Measurements from ENCODE around the gene AMMECR1.
A peak's percentile ranks its signal among the peaks of the same experiment; 100 is the strongest.

AMMECR1 gene

DNA sequence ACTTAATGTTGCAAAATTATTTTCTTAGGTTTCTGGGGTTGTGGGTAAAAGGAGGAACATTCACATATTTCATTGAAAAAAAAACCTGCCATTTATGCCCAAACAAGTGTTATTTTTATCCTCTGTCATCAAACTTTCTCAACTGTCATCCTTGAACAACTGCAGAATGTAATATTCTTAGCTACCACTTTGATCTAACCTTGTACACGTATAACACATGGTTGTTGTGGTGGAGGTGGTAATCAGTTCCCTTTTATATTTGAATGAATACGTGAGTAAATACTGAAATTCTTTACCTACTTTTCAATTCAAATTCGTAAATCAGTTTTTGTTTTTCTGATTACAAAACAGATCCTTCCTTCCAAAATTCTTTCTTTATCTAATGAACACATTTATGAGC lies 3.8 kb upstream of the AMMECR1 start:
- Histone ChIP-seq H3K9me3 (ENCODE audit: low read length) (no peaks in the 10 kb centered on the region), H2AFZ (ENCODE audit: low read depth, low read length) (no peak overlapping the region), H3K36me3 (ENCODE audit: insufficient read depth, low read length) (no peaks in the 10 kb centered on the region), H3K4me3 (ENCODE audit: low read length) (no peak overlapping the region), H3K4me1 (ENCODE audit: insufficient read depth, low read length) (no peaks in the 10 kb centered on the region), H3K27me3 (ENCODE audit: insufficient read depth, low read length) (no peaks in the 10 kb centered on the region)

DNA sequence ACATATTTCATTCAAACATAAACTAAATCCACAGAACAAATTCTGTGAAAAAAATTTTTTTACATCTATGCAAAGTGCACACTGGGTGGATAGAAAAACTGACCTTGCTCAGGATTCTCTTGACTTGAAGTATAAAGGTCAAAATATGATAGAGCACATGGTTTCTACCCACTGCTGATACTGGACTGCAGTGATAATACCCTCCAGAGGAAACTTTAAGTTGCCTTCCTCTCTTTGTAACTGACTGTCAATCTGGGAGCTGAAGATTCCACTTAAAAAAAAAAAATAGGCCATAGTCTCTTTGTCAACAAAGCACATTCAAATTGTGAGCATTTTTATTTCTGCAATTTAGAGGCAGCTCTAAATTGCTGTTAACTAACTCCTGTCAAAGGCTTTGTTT lies 3.2 kb upstream of the AMMECR1 start:
- no peaks in the 10 kb centered on the region for H3K9me3 ChIP-seq (ENCODE audit: low read length)
- no peaks in the 10 kb centered on the region for H3K4me1 ChIP-seq (ENCODE audit: insufficient read depth, low read length)
- H3K27me3 ChIP-seq (ENCODE audit: insufficient read depth, low read length), result no peaks in the 10 kb centered on the region
- H2AFZ ChIP-seq (ENCODE audit: low read depth, low read length), result no peak overlapping the region
- no peak overlapping the region for H3K4me3 ChIP-seq (ENCODE audit: low read length)
- no peaks in the 10 kb centered on the region for H3K36me3 ChIP-seq (ENCODE audit: insufficient read depth, low read length)

DNA sequence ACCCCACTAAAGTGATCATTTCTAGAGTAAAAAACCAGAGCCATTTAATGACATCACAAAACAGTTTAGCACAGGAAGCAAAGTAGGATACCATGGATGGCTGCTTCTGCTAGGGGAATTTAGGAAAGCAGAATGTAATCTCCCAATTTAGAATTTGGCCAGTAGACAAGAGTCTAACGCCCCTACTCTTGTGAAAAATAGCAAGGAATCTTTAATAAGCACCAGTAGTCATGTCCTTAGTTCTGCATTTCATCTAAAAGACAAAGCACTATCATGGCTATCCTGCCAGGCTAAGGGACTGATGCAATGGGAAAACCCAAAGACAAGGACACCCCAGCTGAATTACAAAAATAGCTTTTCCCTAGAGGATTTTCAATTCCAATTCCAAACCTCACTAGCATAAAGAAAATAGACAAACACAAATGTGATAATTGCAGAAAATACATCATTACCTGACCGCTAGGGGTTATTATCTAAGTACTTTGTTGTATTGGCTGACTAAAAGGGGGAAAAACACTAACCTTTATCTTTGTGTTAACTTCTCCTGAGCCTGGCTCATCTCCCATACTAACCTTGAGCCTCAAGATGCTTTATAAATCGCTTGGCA lies 2.6 kb upstream of the AMMECR1 start:
- Histone ChIP-seq H3K4me1 (ENCODE audit: insufficient read depth, low read length) (peaks cover under 1% of the 10 kb centered on the region), H3K9me3 (ENCODE audit: low read length) (no peaks in the 10 kb centered on the region), H3K36me3 (ENCODE audit: insufficient read depth, low read length) (no peaks in the 10 kb centered on the region), H2AFZ (ENCODE audit: low read depth, low read length) (no peak overlapping the region), H3K27me3 (ENCODE audit: insufficient read depth, low read length) (no peaks in the 10 kb centered on the region), H3K4me3 (ENCODE audit: low read length) (no peak overlapping the region)

DNA sequence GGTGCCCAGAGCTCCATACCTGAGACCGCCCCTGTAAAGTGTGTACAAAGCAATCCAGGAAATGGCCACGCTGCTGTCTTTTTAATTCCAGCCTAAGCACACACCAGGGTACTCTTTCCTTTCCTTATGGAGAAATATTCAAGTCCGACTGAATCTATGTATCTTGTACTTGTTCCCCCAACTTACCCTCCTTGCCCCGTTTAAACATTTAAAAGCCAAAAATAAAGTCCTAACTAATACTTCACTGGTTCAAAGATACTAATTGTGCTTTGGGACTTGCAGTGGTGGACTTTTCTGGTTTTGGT lies 731 bp upstream of the AMMECR1 start:
- Histone ChIP-seq H3K27me3 (ENCODE audit: insufficient read depth, low read length) (no peaks in the 10 kb centered on the region), H2AFZ (ENCODE audit: low read depth, low read length) (peak overlapping the region; percentile 34), H3K4me1 (ENCODE audit: insufficient read depth, low read length) (peaks cover 3% of the 10 kb centered on the region), H3K4me3 (ENCODE audit: low read length) (peak overlapping the region; percentile 87), H3K9me3 (ENCODE audit: low read length) (no peaks in the 10 kb centered on the region), H3K36me3 (ENCODE audit: insufficient read depth, low read length) (no peaks in the 10 kb centered on the region)

DNA sequence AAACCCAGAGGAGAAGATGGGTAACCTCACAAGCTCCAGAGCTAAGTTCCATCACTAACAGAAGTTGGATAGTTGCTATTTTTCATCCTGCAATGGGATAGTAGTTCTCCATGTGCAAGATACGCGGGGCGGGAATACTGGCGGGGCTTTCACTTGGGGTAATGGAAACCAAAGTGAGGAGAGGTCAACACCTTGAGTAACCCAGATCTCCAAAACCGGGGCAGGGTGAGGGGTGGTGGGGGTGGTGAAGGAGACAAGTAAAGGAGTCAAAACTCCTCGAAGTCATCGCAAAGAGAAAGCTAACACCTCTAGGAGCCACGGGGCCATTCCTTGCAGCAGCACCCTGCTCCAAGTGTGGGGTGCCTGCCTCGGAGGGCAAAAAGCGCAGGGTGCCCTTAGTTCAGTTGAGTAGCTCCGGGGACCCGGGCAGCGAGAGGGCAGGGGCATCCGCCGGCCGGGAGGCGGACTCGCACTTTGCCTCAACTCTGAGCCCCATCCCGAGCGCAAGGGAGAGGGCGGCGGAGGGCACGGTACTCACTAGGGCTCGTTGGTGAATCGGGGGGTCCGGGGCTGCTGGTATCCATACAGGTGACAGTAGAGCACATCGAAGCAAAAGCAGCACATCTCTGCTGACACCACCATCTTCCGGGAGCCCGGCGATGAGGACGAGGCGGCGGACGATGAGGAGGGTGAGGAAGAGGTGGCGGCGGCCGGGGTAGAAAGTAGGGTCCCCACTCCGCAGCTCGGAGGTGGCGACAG lies 645 bp downstream of the AMMECR1 start:
- no peaks in the 10 kb centered on the region for H3K9me3 ChIP-seq (ENCODE audit: low read length)
- H3K36me3 ChIP-seq (ENCODE audit: insufficient read depth, low read length), result no peaks in the 10 kb centered on the region
- H3K27me3 ChIP-seq (ENCODE audit: insufficient read depth, low read length), result no peaks in the 10 kb centered on the region
- peak overlapping the region; percentile 39 for H2AFZ ChIP-seq (ENCODE audit: low read depth, low read length)
- peaks cover 3% of the 10 kb centered on the region for H3K4me1 ChIP-seq (ENCODE audit: insufficient read depth, low read length)
- H3K4me3 ChIP-seq (ENCODE audit: low read length), result peak overlapping the region; percentile 87

DNA sequence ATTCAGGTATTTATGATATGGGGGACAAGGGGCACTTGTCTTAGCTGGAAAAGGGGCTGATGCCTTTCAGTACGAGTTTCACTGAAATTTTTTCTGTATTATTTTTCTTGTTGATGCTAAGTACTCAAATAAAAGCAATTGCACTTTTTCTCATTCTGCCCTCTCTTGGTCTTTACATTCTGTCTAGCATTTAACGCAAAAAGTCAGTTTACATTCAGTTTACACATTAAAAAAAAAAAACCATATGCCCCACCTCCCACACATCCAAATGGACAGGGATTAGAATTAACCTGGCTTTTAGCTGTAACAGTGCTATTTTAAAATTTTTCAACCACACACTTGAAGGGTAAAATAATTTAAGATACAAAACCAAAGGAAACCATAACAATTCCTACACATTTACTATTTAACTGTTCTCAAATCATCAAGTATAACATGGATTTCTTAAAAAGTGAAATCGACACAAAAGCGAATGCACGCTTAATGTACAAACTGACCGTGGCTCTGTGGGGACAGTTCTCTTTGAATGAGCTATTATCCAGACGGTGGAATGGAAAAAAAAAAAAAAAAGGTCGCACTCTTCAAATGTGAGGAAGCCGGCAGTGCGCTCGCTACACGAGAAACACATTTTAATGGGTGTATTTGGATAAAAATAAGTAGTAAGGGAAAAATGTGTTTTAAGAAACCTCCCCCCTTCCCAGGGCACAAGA lies 1.4 kb downstream of the AMMECR1 start:
- Histone ChIP-seq H3K36me3 (ENCODE audit: insufficient read depth, low read length) (no peaks in the 10 kb centered on the region), H3K27me3 (ENCODE audit: insufficient read depth, low read length) (no peaks in the 10 kb centered on the region), H3K4me1 (ENCODE audit: insufficient read depth, low read length) (peaks cover 3% of the 10 kb centered on the region), H3K4me3 (ENCODE audit: low read length) (peak overlapping the region; percentile 87), H3K9me3 (ENCODE audit: low read length) (no peaks in the 10 kb centered on the region), H2AFZ (ENCODE audit: low read depth, low read length) (peak overlapping the region; percentile 39)

DNA sequence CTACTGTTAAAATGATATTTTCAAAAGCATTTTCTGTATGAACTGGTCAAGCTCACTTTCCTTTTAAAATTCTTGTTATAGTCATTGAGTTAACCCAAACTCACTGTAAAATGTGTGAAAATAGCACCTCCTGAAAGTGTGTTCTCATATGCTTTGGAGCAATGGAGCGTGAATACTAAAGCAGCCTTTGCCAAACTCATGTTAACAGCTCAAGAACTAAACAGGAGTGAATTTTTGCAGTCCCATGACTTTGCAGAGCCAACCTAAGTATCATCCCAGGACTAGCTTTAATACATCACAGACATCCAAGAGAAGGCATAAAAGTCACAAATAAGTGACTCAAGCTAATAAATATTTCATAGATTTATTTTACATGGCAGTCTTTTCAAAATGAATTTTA lies 2.3 kb downstream of the AMMECR1 start:
- Histone ChIP-seq H3K4me3 (ENCODE audit: low read length) (peak overlapping the region; percentile 87), H3K4me1 (ENCODE audit: insufficient read depth, low read length) (peaks cover 3% of the 10 kb centered on the region), H3K9me3 (ENCODE audit: low read length) (no peaks in the 10 kb centered on the region), H3K36me3 (ENCODE audit: insufficient read depth, low read length) (no peaks in the 10 kb centered on the region), H2AFZ (ENCODE audit: low read depth, low read length) (no peak overlapping the region), H3K27me3 (ENCODE audit: insufficient read depth, low read length) (no peaks in the 10 kb centered on the region)

DNA sequence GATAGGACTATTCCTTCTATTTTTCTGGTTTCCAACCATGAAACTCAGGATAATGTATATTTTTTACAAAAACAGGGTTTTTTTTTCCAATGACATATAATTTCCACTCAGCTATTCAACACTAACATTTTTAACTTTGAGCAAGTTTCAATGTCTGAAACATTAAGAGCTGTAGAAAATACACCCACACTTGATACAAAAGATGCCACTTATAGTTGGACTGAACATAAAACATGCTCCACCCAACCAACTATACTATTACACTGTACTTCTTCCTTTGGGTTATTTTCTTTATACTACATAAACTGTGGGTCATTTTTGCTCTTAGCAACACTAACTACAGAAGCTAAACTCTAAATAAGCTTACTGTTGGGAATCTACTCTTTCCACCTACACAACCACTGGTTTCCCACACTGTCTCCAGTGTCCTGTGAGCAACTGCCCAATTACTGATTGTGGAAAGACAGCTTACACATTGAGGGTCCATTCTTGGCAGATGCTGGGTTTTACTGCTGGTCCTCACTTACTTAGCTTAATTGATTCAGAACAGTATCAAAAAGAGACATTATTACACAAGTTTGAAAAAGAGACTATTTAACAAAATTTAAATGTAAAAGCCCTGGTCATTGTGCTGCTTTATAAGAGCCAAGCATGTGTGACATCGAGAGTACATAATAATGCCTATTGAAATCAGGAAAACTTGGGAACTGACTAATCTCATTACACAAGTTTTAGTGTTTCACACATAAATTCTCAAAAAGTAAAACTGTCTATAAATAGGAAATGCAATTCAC lies 6.3 kb downstream of the AMMECR1 start:
- Histone ChIP-seq H3K4me1 (ENCODE audit: insufficient read depth, low read length) (peaks cover 6% of the 10 kb centered on the region), H3K4me3 (ENCODE audit: low read length) (no peak overlapping the region), H3K27me3 (ENCODE audit: insufficient read depth, low read length) (no peaks in the 10 kb centered on the region), H3K9me3 (ENCODE audit: low read length) (no peaks in the 10 kb centered on the region), H3K36me3 (ENCODE audit: insufficient read depth, low read length) (no peaks in the 10 kb centered on the region), H2AFZ (ENCODE audit: low read depth, low read length) (no peak overlapping the region)

DNA sequence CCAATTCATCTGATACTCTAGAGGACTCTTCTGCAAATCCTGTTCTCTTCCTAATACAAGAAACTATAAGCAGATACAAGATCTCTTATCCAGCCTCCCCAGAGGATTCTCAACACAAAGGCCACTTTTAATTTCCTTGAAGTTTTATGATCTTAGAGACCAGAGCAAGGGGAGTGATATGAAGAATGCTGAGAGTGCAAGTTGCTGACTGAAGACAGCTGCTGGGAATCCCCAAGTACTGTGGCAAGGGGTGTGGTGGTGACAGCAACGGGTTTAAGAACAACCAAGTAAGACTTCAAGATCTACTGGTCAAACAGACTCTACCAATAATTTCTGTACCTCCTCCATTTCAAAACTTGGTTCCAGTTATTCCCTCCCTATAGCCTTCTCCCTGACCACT lies 7.0 kb downstream of the AMMECR1 start:
- no peaks in the 10 kb centered on the region for H3K9me3 ChIP-seq (ENCODE audit: low read length)
- no peaks in the 10 kb centered on the region for H3K36me3 ChIP-seq (ENCODE audit: insufficient read depth, low read length)
- no peaks in the 10 kb centered on the region for H3K27me3 ChIP-seq (ENCODE audit: insufficient read depth, low read length)
- peaks cover 6% of the 10 kb centered on the region for H3K4me1 ChIP-seq (ENCODE audit: insufficient read depth, low read length)
- H2AFZ ChIP-seq (ENCODE audit: low read depth, low read length), result no peak overlapping the region
- no peak overlapping the region for H3K4me3 ChIP-seq (ENCODE audit: low read length)

DNA sequence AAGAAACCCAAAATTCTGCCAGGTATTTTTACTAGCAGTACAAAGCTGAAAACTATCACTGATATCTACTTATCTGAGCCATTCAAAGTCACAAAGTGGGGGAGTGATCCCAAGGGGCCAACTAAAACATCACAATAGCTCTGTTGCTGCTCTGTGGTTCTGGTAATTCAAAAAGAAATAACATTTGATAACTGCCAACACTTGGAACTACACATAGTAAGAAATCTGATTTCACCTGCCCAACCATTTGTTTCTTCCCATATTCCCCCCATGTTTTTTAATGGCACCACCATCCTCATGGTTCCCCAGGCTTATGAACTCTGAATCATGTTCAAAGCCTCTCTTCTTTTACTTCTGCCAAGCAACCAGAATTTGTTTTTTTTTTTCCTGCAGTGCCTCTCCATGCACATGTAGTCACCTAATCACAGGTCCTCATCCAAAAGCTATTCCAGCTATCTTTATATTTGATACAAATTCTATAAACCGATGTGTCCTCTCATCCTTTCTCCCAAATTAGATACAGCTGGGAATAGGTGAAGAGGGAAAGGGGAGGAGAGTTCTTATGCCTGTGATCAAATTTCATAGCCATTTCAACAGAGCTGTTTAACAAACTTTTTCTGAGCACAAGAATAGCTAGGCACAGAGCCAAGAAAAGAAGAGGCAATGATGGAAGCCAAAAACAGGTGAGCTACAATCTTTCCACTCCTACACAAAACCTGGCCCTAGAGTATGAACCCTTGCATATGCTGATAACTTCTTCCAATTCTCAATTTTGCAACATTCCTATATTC lies 7.7 kb downstream of the AMMECR1 start:
- H2AFZ ChIP-seq (ENCODE audit: low read depth, low read length), result no peak overlapping the region
- H3K4me1 ChIP-seq (ENCODE audit: insufficient read depth, low read length), result peaks cover 3% of the 10 kb centered on the region
- no peaks in the 10 kb centered on the region for H3K27me3 ChIP-seq (ENCODE audit: insufficient read depth, low read length)
- H3K9me3 ChIP-seq (ENCODE audit: low read length), result no peaks in the 10 kb centered on the region
- no peaks in the 10 kb centered on the region for H3K36me3 ChIP-seq (ENCODE audit: insufficient read depth, low read length)
- H3K4me3 ChIP-seq (ENCODE audit: low read length), result no peak overlapping the region

DNA sequence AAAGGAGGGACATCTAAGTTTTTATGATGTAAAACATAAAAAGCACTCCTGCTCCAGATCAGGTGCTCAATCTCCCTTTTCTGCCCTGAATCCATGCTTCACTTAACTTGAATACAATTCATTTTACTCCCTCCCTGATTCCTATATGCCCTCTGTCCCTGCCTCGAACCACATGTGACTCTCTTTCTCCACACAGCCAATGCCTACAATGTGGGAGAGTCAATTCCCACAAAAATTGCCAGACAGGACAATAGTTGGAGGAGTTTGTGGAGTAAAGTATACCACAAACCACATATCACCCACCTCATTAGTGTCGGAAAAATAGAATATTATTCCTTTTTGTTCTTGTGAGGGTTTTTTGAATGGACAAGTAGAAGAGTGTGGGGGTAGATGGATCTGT lies 9.7 kb downstream of the AMMECR1 start:
- no peaks in the 10 kb centered on the region for H3K9me3 ChIP-seq (ENCODE audit: low read length)
- H3K27me3 ChIP-seq (ENCODE audit: insufficient read depth, low read length), result no peaks in the 10 kb centered on the region
- H3K4me3 ChIP-seq (ENCODE audit: low read length), result no peak overlapping the region
- peaks cover 2% of the 10 kb centered on the region for H3K4me1 ChIP-seq (ENCODE audit: insufficient read depth, low read length)
- H3K36me3 ChIP-seq (ENCODE audit: insufficient read depth, low read length), result no peaks in the 10 kb centered on the region
- no peak overlapping the region for H2AFZ ChIP-seq (ENCODE audit: low read depth, low read length)

DNA sequence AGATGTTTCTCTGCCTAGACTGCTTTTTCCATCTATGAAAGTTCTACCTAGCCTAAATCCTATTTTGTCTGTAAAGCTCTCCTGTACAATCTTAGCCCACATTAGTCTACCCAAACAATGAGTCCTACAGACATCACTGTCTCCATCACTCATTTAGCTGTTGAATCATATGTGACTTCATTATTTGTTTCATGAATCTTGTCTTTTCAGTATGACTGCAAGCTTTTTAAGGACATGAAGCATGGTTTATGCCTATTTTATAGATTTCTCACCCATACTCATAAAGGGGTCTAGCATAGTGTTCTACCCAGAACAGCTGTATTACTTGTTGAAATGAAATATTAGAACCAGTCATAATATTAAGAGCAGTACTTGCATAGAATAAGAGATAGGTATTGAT lies 13.0 kb downstream of the AMMECR1 start:
- Histone ChIP-seq H3K27me3 (ENCODE audit: insufficient read depth, low read length) (no peaks in the 10 kb centered on the region), H3K36me3 (ENCODE audit: insufficient read depth, low read length) (no peaks in the 10 kb centered on the region), H2AFZ (ENCODE audit: low read depth, low read length) (no peak overlapping the region), H3K9me3 (ENCODE audit: low read length) (no peaks in the 10 kb centered on the region), H3K4me1 (ENCODE audit: insufficient read depth, low read length) (peaks cover 2% of the 10 kb centered on the region), H3K4me3 (ENCODE audit: low read length) (no peak overlapping the region)
